Naive B cell (primary cell): Measurements from ENCODE around the gene AP1B1. TPM values are rescaled to one million over a fixed set of nuclear protein-coding genes. Genes with fewer than 3 reads are reported as not detected.
"Not testable (repeated sequence)": the region's sequence is repeated elsewhere in the genome, so short reads cannot be mapped to it uniquely, and the experiment has no call there.

Experiments
- ATAC-seq, 2 donors: fragments of 150-1000 bp; cut with Tn5 transposase; 2 replicates each; pipeline ENCODE4 v1.10.0; 2021; ENCODE audit warnings: low read depth in 2 of 2, mild to moderate bottlenecking in 2 of 2, moderate library complexity in 2 of 2
- DNase-seq: peaks from one replicate; pipeline ENCODE4 v3.0.0; 2022
- H3K27ac Mint-ChIP-seq, 6 donors: one replicate each; pipeline ENCODE4 v1.8.0; 2020 to 2022; ENCODE audit warnings: mild to moderate bottlenecking in 6 of 6, mixed read lengths in 6 of 6, moderate library complexity in 5 of 6, inconsistent platforms in 2 of 6
- H3K27me3 Mint-ChIP-seq, 3 donors: one replicate each; pipeline ENCODE4 v1.8.0; 2021 to 2022; ENCODE audit warnings: mixed read lengths in 3 of 3, mild to moderate bottlenecking in 1 of 3
- H3K36me3 Mint-ChIP-seq, 2 donors: one replicate each; pipeline ENCODE4 v1.8.0; 2020 to 2022; ENCODE audit warnings: mixed read lengths in 2 of 2, inconsistent platforms in 1 of 2, mild to moderate bottlenecking in 1 of 2
- H3K4me1 Mint-ChIP-seq, 3 donors: one replicate each; pipeline ENCODE4 v1.8.0; 2020 to 2022; ENCODE audit warnings: mixed read lengths in 3 of 3, inconsistent platforms in 1 of 3, mild to moderate bottlenecking in 1 of 3, moderate library complexity in 1 of 3
- H3K4me3 Mint-ChIP-seq, 8 donors: one replicate each; pipeline ENCODE4 v1.8.0; 2020 to 2022; ENCODE audit warnings: mild to moderate bottlenecking in 8 of 8, mixed read lengths in 8 of 8, moderate library complexity in 8 of 8, inconsistent platforms in 2 of 8
- H3K9me3 Mint-ChIP-seq, 7 donors: one replicate each; pipeline ENCODE4 v1.8.0; 2020 to 2022; ENCODE audit warnings: mixed read lengths in 7 of 7, mild to moderate bottlenecking in 5 of 7, inconsistent platforms in 2 of 7, moderate library complexity in 1 of 7
- polyA plus RNA-seq, 6 donors: library from polyadenylated mRNA; unstranded; fragments of 300-500 nt; fragmentation: Illumina TruSeq; gene quantifications; one replicate each; pipeline ENCODE4 v1.2.3, GENCODE V29; 2021; ENCODE audit warnings: low read depth in 6 of 6

The AP1B1 gene
- polyA plus RNA-seq, result 10 to 100 TPM; 27.4 to 72.0 (median 42.5) TPM

DNA sequence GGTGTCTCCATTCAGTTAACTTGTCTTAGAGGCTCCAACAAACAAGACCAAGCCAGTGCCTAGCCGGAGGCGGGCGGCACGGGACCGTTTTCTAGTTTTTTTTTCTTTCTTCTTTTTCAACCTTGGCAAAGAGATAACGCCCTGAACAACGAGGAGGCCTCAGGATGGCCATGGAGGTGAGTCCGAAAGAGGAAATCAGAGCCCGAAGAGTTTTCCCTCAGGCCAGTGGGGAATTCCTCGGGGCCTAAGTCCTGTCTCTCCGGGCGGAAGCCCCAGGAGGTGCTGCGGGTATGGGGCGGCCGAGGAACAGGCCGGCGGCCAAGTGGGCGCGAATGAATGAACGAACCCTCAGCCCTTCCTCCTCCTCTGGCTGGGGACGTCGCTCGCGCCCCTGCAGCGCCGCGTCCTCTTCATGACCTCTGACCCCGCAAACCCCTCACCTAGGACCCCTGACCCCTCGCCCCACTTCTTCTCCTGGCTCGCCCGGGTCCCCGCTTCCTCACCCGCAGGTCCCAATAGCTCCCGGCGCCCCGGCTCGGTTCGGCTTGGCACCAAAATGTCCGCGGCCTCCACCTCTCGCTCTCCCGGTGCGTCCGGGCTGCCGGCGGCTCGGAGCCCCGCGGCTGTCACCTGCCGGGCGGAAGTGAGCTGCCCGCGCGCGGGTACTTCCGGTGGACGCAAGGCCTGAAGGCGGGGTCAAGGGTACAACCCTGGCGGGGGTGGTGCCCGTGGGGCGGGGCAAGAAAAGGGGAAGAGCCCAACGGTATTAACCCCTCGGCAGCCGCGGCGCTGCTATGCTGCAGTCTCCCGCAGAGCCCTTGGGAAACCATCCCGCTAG, at the start of gene AP1B1:
Gene AP1B1 (minus strand): TSS at position 650 of the 838 bp plus-strand sequence. CDS start 21,327 bp downstream, outside the sequence.
- peak within 1 kb of the TSS; percentile 87 to 97 (median 96) for H3K4me3 Mint-ChIP-seq
- H3K9me3 Mint-ChIP-seq, result no peaks in the 10 kb centered on the region
- DNase-seq (peak; percentile 94), ATAC-seq (peak; percentile 61 to 66)
- no peaks in the 10 kb centered on the region for H3K27me3 Mint-ChIP-seq
- peak within 1 kb of the TSS; percentile 98 to 99 (median 99) for H3K27ac Mint-ChIP-seq
- H3K36me3 Mint-ChIP-seq, result peaks cover 0 to 8% of the 10 kb centered on the region in 2 donors
- peaks cover 44 to 65% (median 58%) of the 10 kb centered on the region in 3 donors for H3K4me1 Mint-ChIP-seq

DNA sequence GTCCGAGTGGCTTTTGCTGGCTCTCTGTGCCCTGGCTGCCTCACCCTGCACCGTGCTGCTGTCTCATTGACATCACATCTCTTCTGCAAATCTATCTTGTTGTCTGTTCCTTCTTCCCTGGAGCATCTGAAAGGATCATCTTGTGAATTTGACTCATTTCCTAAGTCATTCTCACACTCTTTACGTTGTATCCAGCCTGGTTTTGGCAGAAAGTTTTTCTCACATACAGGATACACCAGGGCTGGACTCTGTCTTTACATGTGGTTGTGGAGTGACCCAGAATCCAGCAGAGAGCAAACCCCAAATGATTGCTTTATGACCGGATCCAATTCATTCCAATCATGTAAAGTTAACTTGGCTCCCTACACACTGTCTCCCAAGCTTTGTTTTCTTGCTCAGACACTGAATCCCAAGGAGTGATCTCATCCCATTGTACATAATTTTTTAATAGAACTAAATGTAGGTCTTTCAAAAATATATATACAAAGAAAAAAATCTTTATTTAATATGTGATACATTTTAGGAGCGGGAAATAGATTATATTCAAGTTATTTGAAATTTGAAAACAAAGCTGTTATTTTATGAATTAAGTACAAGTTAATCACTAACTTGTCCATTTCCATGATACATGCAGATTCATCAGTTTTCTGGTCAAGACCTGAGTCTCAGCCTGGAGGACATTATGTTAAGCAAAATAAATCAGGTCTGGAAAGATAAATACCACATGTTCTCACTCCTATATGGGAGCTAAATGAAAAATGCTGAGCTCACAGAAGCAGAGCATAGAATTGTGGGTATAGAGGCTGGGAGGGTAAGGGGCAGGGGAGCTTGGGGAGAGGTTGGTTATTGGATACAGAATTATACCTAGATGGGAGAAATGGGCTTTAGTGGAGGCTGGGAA, 47.1 kb upstream of the AP1B1 start:
- no peak for ATAC-seq
- Mint-ChIP-seq H3K4me3 (no peak overlapping the region), H3K27me3 (peaks cover 21 to 27% (median 27%) of the 10 kb centered on the region in 3 donors), H3K4me1 (no peaks in the 10 kb centered on the region), H3K27ac (no peak overlapping the region), H3K9me3 (no peaks in the 10 kb centered on the region), H3K36me3 (no peaks in the 10 kb centered on the region)
- DNase-seq, result no peak

- no peaks in the 10 kb centered on the region for H3K9me3 Mint-ChIP-seq
- no peak for DNase-seq
- no peak for ATAC-seq
- H3K36me3 Mint-ChIP-seq, result no peaks in the 10 kb centered on the region
- no peak overlapping the region for H3K27ac Mint-ChIP-seq
- H3K4me3 Mint-ChIP-seq, result no peak overlapping the region
- H3K27me3 Mint-ChIP-seq, result peaks cover 20 to 31% (median 28%) of the 10 kb centered on the region in 3 donors
- no peaks in the 10 kb centered on the region for H3K4me1 Mint-ChIP-seq
Observed at GRCh38 chr22:29434288-29434687, 45.9 kb upstream of the AP1B1 start.

GRCh38 chr22:29433856-29434255, 45.5 kb upstream of the AP1B1 start:
- Mint-ChIP-seq H3K9me3 (no peaks in the 10 kb centered on the region), H3K36me3 (no peaks in the 10 kb centered on the region), H3K4me1 (no peaks in the 10 kb centered on the region), H3K27me3 (peaks cover 24 to 35% (median 32%) of the 10 kb centered on the region in 3 donors), H3K4me3 (no peak overlapping the region), H3K27ac (no peak overlapping the region)
- DNase-seq (no peak), ATAC-seq (no peak)

DNA sequence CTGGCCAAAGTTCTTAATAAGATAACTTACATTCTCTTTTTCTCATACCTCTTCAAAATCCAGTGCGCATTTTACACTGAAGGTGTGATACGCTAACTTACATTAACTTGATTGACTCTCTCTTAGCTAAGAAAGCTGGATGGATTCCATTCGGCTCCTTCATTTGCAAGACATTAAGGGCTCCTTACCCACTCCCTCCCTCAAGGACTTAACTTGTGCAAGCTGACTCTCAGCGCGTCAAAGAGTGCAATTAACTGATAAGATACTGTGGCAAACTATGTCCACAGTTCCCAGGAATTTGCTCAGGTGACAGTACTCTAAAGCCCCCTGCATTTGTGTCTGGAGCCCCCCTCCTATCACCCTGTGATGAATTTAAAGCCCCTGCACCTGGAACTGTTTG, 43.6 kb upstream of the AP1B1 start:
- peaks cover 27 to 37% (median 32%) of the 10 kb centered on the region in 3 donors for H3K27me3 Mint-ChIP-seq
- no peak overlapping the region for H3K4me3 Mint-ChIP-seq

DNA sequence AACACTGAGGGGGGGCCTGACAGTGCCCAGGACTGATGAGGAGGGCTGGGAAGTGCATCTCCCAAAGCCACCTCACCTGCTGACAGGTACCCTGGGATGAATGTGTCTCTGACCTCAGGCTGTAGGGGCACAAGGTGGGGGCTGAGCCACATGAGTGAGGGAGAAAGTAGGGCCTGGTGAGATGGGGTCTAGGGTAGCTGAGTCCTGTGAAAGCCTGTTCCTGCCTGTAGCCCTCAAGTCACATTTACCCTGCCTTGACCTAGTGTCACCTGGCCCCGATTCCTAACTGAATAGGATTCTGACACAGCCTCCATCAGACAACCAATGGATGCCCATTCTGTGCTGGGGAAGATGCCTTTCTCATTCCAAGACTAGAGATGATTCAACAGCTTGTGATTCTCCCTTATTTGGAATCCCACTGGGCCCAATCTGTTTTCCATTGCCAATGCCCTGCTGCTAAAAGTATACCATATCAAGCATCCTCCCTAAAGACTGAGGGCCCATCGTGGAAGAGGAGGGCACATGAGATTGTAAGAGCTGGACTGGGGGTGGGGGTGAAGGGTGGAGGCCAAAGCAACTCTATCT, 38.9 kb upstream of the AP1B1 start:
- H3K4me1 Mint-ChIP-seq, result peaks cover 0 to 4% (median 0%) of the 10 kb centered on the region in 3 donors
- H3K36me3 Mint-ChIP-seq, result no peaks in the 10 kb centered on the region
- no peak overlapping the region for H3K27ac Mint-ChIP-seq
- no peak for ATAC-seq
- H3K9me3 Mint-ChIP-seq, result no peaks in the 10 kb centered on the region
- DNase-seq, result no peak
- no peak overlapping the region for H3K4me3 Mint-ChIP-seq
- H3K27me3 Mint-ChIP-seq, result peaks cover 8 to 17% (median 14%) of the 10 kb centered on the region in 3 donors

More for the DNA sequence above, 43.6 kb upstream of the AP1B1 start:
- ATAC-seq (no peak), DNase-seq (no peak)
- H3K27ac Mint-ChIP-seq, result no peak overlapping the region
- H3K36me3 Mint-ChIP-seq, result no peaks in the 10 kb centered on the region
- no peaks in the 10 kb centered on the region for H3K9me3 Mint-ChIP-seq
- H3K4me1 Mint-ChIP-seq, result no peaks in the 10 kb centered on the region

GRCh38 chr22:29426476-29426875, 38.1 kb upstream of the AP1B1 start:
- H3K27me3 Mint-ChIP-seq, result peaks cover 5 to 10% (median 10%) of the 10 kb centered on the region in 3 donors
- no peak overlapping the region for H3K27ac Mint-ChIP-seq
- ATAC-seq, result no peak
- H3K36me3 Mint-ChIP-seq, result no peaks in the 10 kb centered on the region
- DNase-seq, result no peak
- no peak overlapping the region for H3K4me3 Mint-ChIP-seq
- no peaks in the 10 kb centered on the region for H3K9me3 Mint-ChIP-seq
- peaks cover 4 to 12% (median 7%) of the 10 kb centered on the region in 3 donors for H3K4me1 Mint-ChIP-seq

DNA sequence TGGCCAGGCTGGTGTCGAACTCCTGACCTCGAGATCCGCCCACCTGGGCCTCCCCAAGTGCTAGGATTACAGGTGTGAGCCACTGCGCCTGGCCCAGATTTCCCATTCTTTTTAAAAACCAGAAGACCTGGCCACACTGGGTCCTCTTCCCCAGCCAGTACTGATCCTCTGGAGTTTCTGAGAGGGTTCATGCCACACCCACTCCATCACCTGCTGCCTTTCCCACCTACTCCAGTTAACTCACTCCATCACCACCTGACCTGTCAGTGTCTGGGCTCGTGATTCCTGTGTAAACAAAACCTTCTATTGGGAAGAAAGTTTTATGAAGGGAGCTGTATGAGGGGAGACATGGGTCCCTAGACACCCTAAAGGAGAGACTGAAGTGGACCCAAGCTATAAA, 30.3 kb upstream of the AP1B1 start:
- not testable (repeated sequence) for H3K36me3 Mint-ChIP-seq, H3K9me3 Mint-ChIP-seq, ATAC-seq, H3K27me3 Mint-ChIP-seq, DNase-seq
- H3K27ac Mint-ChIP-seq, result peak overlapping the region in 2 of 6 donors; percentile 24
- peaks cover 24 to 64% (median 42%) of the 10 kb centered on the region in 3 donors for H3K4me1 Mint-ChIP-seq
- H3K4me3 Mint-ChIP-seq, result peak overlapping the region in 4 of 8 donors; percentile 6 to 34 (median 18)

GRCh38 chr22:29414951-29415591, 26.7 kb upstream of the AP1B1 start:
- not testable (repeated sequence) for H3K36me3 Mint-ChIP-seq, H3K27me3 Mint-ChIP-seq, H3K9me3 Mint-ChIP-seq
- ATAC-seq, result peak; percentile 51 to 59
- Mint-ChIP-seq H3K27ac (peak overlapping the region; percentile 72 to 95 (median 92)), H3K4me1 (peaks cover 23 to 63% (median 41%) of the 10 kb centered on the region in 3 donors), H3K4me3 (peak overlapping the region; percentile 86 to 97 (median 93))
- peak; percentile 55 for DNase-seq

DNA sequence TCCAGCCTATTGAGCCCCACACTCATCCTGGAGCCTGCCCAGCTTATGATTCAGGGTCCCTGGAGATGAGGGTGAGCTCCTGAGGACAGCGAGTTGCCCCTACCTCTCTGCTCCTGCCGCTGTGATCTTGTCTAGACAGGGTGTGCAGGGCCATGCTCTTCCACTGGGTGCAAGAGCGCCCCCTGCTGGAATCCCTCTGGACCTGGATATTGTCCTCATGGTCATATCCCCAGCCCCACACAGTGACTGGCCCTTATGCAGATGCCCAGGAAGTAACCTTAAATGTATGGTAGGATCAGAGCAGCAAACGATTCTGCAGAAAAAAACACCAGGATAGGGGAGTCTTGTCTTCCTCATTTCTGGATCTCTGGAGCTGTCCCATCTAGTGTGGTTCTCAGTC, 24.4 kb upstream of the AP1B1 start:
- H3K9me3 Mint-ChIP-seq, H3K36me3 Mint-ChIP-seq, ATAC-seq, DNase-seq, H3K27me3 Mint-ChIP-seq: not testable (repeated sequence)
- Mint-ChIP-seq H3K4me1 (peaks cover 26 to 51% (median 36%) of the 10 kb centered on the region in 3 donors), H3K4me3 (peak overlapping the region in 1 of 8 donors; percentile 16), H3K27ac (peak overlapping the region in 1 of 6 donors; percentile 67)

DNA sequence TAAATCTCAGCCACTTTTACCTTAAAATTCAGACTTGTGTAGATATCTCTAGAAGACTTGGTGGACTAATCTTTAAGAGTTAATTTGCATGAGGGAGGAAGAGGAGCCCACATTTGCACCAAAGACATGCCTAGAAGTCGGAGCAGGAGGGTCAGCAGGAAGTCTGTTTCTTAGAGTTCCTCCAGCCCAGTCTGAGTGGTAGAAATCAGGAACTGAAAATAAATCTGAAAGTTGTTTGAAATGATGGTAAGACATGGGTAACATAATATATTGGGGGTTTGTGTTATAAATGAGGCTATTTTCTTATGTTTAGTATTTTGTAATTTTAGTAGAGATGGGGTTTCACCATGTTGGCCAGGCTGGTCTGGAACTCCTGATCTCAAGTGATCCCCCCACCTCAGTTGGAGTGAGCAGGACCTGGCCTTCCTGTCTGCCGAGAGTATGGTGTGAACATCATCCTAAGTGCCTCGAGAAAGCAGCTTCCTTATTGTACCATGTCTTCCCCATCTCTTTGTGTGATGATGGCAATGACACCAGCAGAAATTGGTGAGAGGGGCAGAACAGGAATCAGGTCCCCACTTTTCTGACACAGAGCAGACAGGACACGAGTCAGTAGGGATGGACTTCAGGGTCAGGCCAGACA, 23.3 kb upstream of the AP1B1 start:
- not testable (repeated sequence) for H3K36me3 Mint-ChIP-seq, H3K27me3 Mint-ChIP-seq, H3K9me3 Mint-ChIP-seq
- Mint-ChIP-seq H3K4me3 (peak overlapping the region; percentile 51 to 89 (median 75)), H3K4me1 (peaks cover 26 to 47% (median 36%) of the 10 kb centered on the region in 3 donors), H3K27ac (peak overlapping the region; percentile 61 to 97 (median 92))
- DNase-seq (peak; percentile 61), ATAC-seq (peak; percentile 88 to 92)

- DNase-seq (no peak), ATAC-seq (no peak)
- peak overlapping the region in 2 of 6 donors; percentile 14 to 49 for H3K27ac Mint-ChIP-seq
- no peaks in the 10 kb centered on the region for H3K9me3 Mint-ChIP-seq
- peaks cover 0 to 5% (median 0%) of the 10 kb centered on the region in 3 donors for H3K27me3 Mint-ChIP-seq
- H3K4me1 Mint-ChIP-seq, result peaks cover 18 to 32% (median 24%) of the 10 kb centered on the region in 3 donors
- H3K36me3 Mint-ChIP-seq, result no peaks in the 10 kb centered on the region
- H3K4me3 Mint-ChIP-seq, result peak overlapping the region in 1 of 8 donors; percentile 54
Observed at GRCh38 chr22:29408940-29409339, 20.6 kb upstream of the AP1B1 start.
